Activated CD8-positive, alpha-beta memory T cell treated with anti-CD3 and anti-CD28 coated beads, Interleukin-2, amount 50 U/mL, for 1 hour (primary cell): ENCODE measurements around the gene SMAD6.

ENCODE experiments used
- DNase-seq: peaks from one replicate; pipeline ENCODE4 v3.0.0-alpha.2; 2020; ENCODE audit errors: extremely low read depth

Gene SMAD6

DNA sequence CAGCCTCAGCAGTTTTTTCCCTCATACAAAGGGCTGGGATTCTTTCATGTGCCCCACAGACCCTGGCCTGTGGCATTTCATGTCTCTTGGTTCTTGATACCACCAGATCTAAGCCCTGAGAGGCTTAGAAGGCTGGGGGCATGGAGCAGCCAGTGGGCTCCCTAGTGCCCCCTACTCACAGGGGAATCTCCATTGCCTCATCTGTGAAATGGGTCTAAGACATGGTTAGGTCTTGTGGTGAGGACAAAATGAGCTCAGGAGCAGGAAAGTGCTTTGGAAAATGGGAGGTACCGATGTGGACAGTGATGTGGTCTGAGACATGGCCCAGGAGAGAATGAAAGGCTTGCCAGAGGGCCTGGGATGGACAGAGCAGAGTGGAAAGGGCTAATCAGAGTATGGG lies 94.3 kb downstream of the SMAD6 start:
- DNase-seq = no peak

DNA sequence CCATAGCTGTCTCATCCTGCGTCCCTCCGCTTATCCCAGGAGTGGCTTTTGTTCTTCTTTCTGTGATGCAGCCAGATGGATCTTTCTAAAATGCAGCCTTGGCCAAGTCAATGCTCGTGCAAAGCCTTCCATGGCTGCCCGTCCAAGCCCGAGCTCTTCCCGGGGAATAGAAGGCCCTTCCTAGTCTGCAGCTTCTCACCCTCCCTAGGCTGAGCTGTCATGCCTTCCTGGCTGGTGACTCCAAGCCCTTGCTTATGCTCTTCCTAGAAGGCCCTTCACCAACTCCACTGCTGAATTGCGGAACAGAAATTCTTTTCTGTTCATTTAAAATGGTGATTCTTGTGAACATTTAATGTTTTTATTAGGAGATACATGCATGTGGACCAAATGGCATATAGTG lies 95.9 kb downstream of the SMAD6 start:
- no peak for DNase-seq

- DNase-seq = no peak
Observed at GRCh38 chr15:66798426-66799061, 96.5 kb downstream of the SMAD6 start.

- DNase-seq = no peak
Observed at GRCh38 chr15:66799242-66799641, 97.2 kb downstream of the SMAD6 start.

DNA sequence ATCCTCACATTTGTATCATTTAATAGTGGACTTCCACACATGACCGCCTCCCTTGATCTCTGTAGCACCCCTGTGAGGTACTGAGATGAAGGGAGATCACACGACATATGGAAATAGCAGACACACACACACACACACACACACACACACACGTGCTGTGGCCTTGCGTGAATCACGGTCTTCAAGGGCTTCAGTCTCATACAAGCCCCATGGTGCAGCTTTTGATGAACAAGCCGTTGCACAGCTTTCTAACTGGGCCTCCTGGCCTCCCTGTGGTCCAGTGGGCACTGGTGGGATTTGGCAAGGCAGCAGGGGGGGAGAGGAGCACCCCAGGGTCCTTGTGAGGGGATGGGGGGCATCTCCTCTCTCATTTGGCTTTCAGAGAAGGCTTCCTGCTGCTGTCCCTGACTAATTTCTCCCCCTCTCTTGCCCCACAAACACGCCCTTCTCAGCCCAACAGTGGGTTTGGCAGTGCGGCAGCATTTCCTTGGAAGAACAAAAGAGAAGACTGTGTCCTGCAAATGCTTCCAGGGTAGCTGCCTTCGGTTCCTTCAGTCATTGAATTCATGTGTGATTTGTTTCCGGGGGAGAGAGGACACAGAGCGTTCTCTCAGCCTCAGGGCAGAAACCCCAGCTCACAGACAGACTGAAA lies 98.7 kb downstream of the SMAD6 start:
- no peak for DNase-seq

- no peak for DNase-seq
Observed at GRCh38 chr15:66801266-66801665, 99.2 kb downstream of the SMAD6 start.

- no peak for DNase-seq
Observed at GRCh38 chr15:66802025-66803001, 100.3 kb downstream of the SMAD6 start.

GRCh38 chr15:66803182-66803729 lies 101.2 kb downstream of the SMAD6 start:
- DNase-seq = no peak

- DNase-seq = no peak
Observed at GRCh38 chr15:66803749-66804148, 101.7 kb downstream of the SMAD6 start.

- no peak for DNase-seq
Observed at GRCh38 chr15:66805202-66805885, 103.3 kb downstream of the SMAD6 start.

DNA sequence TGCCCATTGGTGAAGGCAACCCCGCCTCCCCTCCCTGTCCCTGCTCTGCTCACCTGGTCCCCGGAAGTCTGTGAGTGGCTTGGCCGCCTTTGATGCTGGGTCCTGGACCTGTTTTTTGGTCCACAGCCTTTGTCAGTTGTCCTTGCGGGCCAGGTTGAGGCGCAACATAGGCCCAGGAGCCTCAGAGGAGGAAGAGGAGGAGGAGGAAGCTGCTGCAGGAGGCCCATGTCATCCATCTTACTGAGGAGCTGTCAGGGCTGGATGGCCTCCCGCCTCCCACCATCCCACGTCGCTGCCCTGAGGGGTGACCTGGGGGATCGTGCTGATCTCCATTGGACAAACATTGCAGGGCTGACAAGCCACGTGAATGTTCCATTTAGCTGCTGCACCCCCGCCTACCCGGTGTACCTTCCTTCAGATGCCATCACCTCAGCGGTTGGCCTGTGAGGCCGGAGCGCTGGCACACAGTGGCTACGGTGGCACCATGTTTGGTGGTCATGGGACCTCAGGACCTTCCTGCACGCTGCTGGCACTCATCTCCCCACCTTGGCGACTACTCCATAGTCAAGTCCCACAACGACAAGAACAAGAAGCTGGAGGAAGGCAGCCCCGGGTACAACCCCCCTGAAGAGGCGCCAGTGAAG lies 106.3 kb downstream of the SMAD6 start:
- no peak for DNase-seq

DNA sequence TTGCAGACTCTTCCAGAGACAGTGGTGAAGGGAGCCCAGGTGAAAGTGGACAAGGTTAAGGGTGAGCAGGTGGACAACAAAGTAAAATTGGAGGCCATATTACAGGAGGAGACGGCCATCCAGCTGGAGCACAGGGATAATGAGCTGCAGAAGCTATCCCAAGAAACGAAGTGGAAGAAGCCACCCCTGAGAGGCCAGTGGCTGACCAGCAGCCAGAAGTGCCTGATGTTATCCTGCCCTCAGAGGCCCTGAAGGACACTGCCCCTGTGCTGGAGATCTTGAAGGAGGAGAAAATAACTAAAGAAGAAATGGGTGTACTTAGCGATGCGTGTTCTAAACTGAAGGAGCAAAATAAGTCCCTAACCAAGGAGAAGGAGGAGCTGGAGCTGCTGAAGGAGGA lies 107.6 kb downstream of the SMAD6 start:
- DNase-seq = no peak

- DNase-seq = no peak
Observed at GRCh38 chr15:66815318-66815717, 113.3 kb downstream of the SMAD6 start.

GRCh38 chr15:66816201-66816600 lies 114.2 kb downstream of the SMAD6 start:
- DNase-seq = no peak

DNA sequence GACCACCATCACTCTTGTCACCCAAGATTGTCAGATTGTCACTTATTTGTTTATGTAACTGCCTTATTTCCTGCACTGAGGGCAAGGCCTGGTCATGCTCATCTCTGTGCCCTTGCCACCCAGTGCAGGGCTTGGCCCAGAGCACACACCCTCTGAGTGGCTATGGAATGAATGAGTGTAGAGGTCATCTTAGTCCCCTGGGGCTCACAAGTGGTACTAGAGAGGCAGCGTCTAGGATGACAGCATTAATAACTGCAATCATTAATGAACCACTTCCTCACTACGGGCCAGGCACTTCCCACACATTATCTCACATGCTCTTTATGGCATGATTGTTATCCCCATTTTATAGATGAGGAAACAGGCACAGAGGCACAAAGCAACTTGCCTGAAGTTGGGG lies 117.0 kb downstream of the SMAD6 start:
- no peak for DNase-seq

- DNase-seq = no peak
Observed at GRCh38 chr15:66820481-66821176, 118.6 kb downstream of the SMAD6 start.

GRCh38 chr15:66821307-66821706 lies 119.3 kb downstream of the SMAD6 start:
- no peak for DNase-seq

GRCh38 chr15:66822114-66822513 lies 120.1 kb downstream of the SMAD6 start:
- no peak for DNase-seq

DNA sequence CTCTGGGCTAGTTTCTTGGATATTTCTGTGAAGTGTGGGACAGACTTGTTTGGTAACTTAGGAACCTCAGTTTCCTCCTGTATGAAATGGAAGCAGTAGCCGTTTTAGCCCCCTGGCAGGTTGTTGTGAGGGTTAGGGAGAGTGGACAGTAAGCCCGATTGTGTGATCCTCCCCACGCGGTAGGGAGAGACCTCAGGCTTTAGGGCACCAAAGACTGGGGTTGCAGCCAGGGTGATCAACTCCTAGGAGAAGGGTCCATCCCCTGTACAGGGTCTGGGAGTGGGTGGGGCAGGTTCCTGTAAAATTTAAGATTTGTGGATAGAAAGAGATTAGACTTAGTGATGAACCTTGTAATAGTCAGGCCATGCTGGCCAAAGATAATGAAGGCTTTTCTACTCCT lies 120.5 kb downstream of the SMAD6 start:
- no peak for DNase-seq

- DNase-seq = no peak
Observed at GRCh38 chr15:66823601-66824000, 121.6 kb downstream of the SMAD6 start.

- no peak for DNase-seq
Observed at GRCh38 chr15:66824424-66824823, 122.4 kb downstream of the SMAD6 start.
